Fibroblast of the aortic adventitia (primary cell): Measurements from ENCODE around the gene PLCH1. TPM values are rescaled to one million over a fixed set of nuclear protein-coding genes. Genes with fewer than 3 reads are reported as not detected.

Experiments
- DNase-seq: peaks from one replicate; pipeline ENCODE4 v3.0.0-alpha.2; 2010; ENCODE audit warnings: low read depth
- H3K4me3 ChIP-seq: 2 replicates; pipeline ENCODE4 v1.5.1; 2011; ENCODE audit warnings: low read depth, mild to moderate bottlenecking, control low read depth, low read length, moderate library complexity
- total RNA-seq: library from RNA; depleted of rRNA; stranded (reverse); fragments of >200 nt; gene quantifications from 2 replicates; pipeline ENCODE4 v1.2.3, GENCODE V29; 2012; ENCODE audit warnings: low replicate concordance
- TF ChIP-seq, protein P1 (sequence below): IDR thresholded peaks from 2 replicates; pipeline ENCODE4 v1.5.1; 2011; ENCODE audit warnings: mild to moderate bottlenecking, low read length, control low read depth, inconsistent platforms; ENCODE audit not compliant: insufficient read depth

PLCH1 gene
- total RNA-seq, 1 donor, result 0.09 TPM

DNA sequence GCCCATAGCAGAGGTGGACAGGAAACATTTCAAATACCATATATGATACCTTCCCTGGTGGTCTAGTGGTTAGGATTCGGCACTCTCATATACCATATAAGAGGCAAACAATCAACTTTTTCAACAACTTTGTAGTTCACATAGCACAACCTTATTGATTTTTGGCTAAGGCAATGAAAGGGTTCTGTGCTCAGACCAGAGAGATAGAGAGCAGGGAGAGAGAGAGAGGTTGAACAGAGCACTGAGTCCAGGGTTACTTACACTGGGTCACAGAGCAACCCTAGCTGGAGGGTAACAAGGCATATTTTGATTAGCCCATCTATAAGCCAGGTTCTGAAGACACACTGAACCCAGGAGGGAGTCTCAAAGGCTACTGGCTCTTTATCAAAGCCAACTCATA lies 83.8 kb downstream of the PLCH1 start:
- no peak overlapping the region for H3K4me3 ChIP-seq
- no peak for DNase-seq
- TF ChIP-seq, protein P1, sequence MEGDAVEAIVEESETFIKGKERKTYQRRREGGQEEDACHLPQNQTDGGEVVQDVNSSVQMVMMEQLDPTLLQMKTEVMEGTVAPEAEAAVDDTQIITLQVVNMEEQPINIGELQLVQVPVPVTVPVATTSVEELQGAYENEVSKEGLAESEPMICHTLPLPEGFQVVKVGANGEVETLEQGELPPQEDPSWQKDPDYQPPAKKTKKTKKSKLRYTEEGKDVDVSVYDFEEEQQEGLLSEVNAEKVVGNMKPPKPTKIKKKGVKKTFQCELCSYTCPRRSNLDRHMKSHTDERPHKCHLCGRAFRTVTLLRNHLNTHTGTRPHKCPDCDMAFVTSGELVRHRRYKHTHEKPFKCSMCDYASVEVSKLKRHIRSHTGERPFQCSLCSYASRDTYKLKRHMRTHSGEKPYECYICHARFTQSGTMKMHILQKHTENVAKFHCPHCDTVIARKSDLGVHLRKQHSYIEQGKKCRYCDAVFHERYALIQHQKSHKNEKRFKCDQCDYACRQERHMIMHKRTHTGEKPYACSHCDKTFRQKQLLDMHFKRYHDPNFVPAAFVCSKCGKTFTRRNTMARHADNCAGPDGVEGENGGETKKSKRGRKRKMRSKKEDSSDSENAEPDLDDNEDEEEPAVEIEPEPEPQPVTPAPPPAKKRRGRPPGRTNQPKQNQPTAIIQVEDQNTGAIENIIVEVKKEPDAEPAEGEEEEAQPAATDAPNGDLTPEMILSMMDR, result no peak

DNA sequence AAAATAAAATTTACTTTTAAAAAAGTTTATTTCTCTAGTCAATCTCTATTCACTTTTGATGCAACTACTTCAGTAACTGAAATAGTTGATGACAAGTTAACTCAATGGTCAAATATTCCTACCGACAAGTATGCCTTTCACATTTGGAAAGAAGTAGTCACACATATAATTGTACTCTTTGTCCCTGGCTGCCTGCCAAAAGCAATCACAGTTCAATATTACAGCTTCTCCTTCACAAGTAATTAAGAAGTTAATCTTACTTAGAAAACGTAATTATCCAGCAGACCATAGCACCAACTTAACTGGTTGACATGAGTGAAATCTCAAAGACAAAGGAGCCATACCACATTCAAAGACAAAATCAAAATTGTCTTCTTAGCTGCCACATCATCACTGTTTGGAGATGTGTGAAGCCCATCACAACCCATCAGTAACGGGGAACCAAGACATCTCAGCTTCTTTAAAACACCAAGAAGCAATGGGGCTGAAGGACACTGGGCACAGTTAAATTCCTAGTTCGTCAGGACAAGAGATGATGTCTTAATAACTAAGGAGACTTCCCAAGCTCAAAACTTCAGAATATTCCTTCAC lies 86.1 kb downstream of the PLCH1 start:
- H3K4me3 ChIP-seq, result no peak overlapping the region
- TF ChIP-seq, protein P1, result no peak
- no peak for DNase-seq

DNA sequence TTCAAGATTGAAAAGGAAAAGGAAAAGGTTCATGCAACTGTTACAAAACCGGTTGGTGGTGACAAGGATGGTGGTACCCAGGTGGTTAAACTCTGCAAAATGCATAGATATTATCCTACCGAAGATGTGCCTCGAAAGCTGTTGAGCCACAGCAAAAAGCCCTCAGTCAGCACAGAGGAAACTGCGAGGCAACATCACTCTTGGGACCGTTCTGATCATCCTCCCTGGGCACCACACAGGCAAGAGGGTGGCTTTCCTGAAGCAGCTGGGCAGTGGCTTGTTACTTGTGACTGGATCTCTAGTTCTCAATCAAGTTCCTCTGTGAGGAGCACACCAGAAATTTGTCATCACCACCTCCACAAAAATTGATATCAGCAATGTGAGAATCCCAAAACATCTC lies 86.9 kb downstream of the PLCH1 start:
- DNase-seq, result no peak
- TF ChIP-seq, protein P1, result no peak
- H3K4me3 ChIP-seq, result no peak overlapping the region

DNA sequence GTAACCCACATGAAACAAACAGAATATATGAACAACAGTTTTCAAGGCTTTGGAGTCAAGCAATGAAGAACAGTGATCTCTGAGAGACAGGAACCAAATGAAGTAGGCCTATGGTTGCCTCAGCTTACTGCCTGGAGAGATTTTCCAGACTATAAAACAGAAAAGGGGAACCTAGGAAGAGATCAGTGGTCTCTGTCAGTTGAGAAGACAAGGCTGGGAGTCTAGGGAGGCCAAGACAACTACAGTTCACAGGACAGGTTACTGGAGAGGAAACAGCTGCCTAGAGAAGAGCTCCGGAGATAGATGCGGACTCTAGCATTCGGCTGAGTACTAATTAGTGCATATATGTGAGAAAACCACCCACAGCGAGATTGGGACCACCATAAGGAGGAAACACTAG lies 87.7 kb downstream of the PLCH1 start:
- TF ChIP-seq, protein P1, result no peak
- DNase-seq, result no peak
- H3K4me3 ChIP-seq, result no peak overlapping the region

DNA sequence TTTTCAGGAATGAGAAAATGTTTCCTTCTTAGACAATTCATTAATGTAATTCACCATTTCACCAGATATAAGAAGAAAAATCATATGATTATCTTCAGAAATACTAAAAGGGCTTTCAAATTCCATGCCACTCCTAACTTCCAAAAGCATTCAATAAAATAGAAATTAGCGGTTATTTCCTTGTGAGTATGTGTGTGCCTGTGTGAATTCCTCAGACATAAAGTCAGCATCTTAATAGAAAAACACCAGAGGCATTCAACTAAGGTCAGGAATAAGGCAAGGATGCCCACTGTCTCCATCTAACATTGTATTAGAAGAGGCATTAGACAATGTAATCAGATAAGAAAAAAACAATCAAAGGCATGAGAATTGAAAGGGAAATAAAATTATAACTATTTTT lies 88.4 kb downstream of the PLCH1 start:
- TF ChIP-seq, protein P1, result no peak
- no peak for DNase-seq
- no peak overlapping the region for H3K4me3 ChIP-seq

DNA sequence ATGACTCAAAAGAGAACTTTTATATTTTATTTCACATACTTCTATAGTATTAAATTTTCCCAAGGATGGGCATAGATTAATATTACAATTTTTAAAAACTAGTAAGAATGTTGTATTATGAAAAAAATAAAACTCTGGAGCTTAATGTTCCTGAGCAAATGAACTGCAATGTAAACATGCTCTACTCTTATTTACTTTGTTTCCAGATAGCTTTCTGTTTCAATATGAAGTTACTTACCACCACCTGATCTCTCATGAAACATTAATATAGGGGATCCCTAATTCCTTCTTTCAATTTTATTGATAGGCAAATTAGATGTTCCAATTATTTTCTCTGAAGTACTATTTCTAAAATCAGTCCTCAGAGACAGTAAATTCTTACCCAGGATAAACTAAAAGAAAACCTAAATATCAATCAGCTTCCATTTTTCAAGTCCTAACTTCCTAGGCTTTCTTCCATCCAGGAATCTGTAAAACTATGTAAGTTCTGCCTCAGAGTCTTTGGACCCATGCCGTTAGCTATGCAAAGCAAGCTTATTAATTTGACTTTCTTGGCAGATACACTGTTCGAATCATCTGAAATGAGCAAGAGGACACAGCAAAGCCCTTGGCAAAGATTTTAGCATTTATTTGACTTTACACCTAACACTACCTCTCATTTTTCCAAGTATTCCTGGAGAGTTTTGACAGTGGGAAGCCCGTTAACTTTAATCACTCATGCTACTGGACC lies 93.2 kb downstream of the PLCH1 start:
- no peak overlapping the region for H3K4me3 ChIP-seq
- TF ChIP-seq, protein P1, result no peak
- peak; percentile 16 for DNase-seq
